PC-3 (cell line): ENCODE data around the gene SLC25A19. TPM values are rescaled to one million over a fixed set of nuclear protein-coding genes. Genes with fewer than 3 reads are reported as not detected.

ENCODE experiments used
- total RNA-seq: library from RNA; depleted of rRNA; stranded (reverse); fragments of >200 nt; gene quantifications from 2 replicates; pipeline ENCODE4 v1.2.3, GENCODE V29; 2014; rRNA removed

Gene SLC25A19
- total RNA-seq, 1 experiment from 2014 or later = 75.0 TPM

Other genes with a start within 250 kb of the SLC25A19 start
- 361 and 374 TPM in 2 replicates for gene ATP5PD, start 242.5 kb downstream of the SLC25A19 start, total RNA-seq
- gene KCTD2, start 242.2 kb downstream of the SLC25A19 start, total RNA-seq = 23.8 and 28.0 TPM in 2 replicates
- gene SLC16A5, start 201.5 kb downstream of the SLC25A19 start, total RNA-seq = 1.2 and 1.6 TPM in 2 replicates
- 17.0 and 17.3 TPM in 2 replicates for gene ARMC7, start 179.5 kb downstream of the SLC25A19 start, total RNA-seq
- gene NT5C, start 157.7 kb downstream of the SLC25A19 start, total RNA-seq = 116 and 131 TPM in 2 replicates
- 674 and 705 TPM in 2 replicates for gene JPT1, start 134.9 kb downstream of the SLC25A19 start, total RNA-seq
- gene SUMO2, start 106.5 kb downstream of the SLC25A19 start, total RNA-seq = 244 and 282 TPM in 2 replicates
- gene NUP85, start 83.8 kb downstream of the SLC25A19 start, total RNA-seq = 91.5 and 95.6 TPM in 2 replicates
- 38.8 and 40.1 TPM in 2 replicates for gene GGA3, start 27.8 kb downstream of the SLC25A19 start, total RNA-seq
- gene MRPS7, start 27.6 kb downstream of the SLC25A19 start, total RNA-seq = 112 and 144 TPM in 2 replicates
- 30.8 and 42.3 TPM in 2 replicates for gene MIF4GD, start 18.2 kb downstream of the SLC25A19 start, total RNA-seq
- gene GRB2, start 116.2 kb upstream of the SLC25A19 start, total RNA-seq = 224 and 282 TPM in 2 replicates
- 45.6 and 88.3 TPM in 2 replicates for gene TMEM94, start 167.2 kb upstream of the SLC25A19 start, total RNA-seq
- 22.0 and 28.3 TPM in 2 replicates for gene CASKIN2, start 226.1 kb upstream of the SLC25A19 start, total RNA-seq
- gene TSEN54, start 227.1 kb upstream of the SLC25A19 start, total RNA-seq = 61.6 and 70.4 TPM in 2 replicates
- 92.9 and 122 TPM in 2 replicates for gene LLGL2, start 236.3 kb upstream of the SLC25A19 start, total RNA-seq